Bronchial epithelial cell (primary cell): ENCODE measurements around the gene CACNB2. TPM values are rescaled to one million over a fixed set of nuclear protein-coding genes. Genes with fewer than 3 reads are reported as not detected.

Source experiments
- DNase-seq: peaks from one replicate; pipeline ENCODE4 v3.0.0-alpha.2; 2010; ENCODE audit warnings: low read depth
- FAIRE-seq: peaks from 2 replicates; lab custom pipeline; 2011; peaks lifted over from hg19 to GRCh38; lab: Jason Lieb, UNC
- H3K27me3 ChIP-seq: 2 replicates; pipeline ENCODE4 v1.5.1; 2011; ENCODE audit warnings: low read length; ENCODE audit not compliant: control insufficient read depth, insufficient read depth
- H3K36me3 ChIP-seq: 2 replicates; pipeline ENCODE4 v1.5.1; 2011; ENCODE audit warnings: low read length; ENCODE audit not compliant: control insufficient read depth, insufficient read depth
- H3K4me3 ChIP-seq: 2 replicates; pipeline ENCODE4 v1.5.1; 2011; ENCODE audit warnings: mild to moderate bottlenecking, low read depth, low read length, control low read depth
- total RNA-seq: library from RNA; depleted of rRNA; stranded (reverse); fragments of >200 nt; gene quantifications from 2 replicates; pipeline ENCODE4 v1.2.1, GENCODE V29; 2014
- TF ChIP-seq, protein P1 (sequence below): IDR thresholded peaks from 2 replicates; pipeline ENCODE4 v1.5.1; 2011; ENCODE audit warnings: mild to moderate bottlenecking, moderate library complexity, low read length, control low read depth, inconsistent platforms; ENCODE audit not compliant: insufficient read depth, severe bottlenecking

Gene CACNB2
- total RNA-seq, 1 donor from 2014 or later = not detected

DNA sequence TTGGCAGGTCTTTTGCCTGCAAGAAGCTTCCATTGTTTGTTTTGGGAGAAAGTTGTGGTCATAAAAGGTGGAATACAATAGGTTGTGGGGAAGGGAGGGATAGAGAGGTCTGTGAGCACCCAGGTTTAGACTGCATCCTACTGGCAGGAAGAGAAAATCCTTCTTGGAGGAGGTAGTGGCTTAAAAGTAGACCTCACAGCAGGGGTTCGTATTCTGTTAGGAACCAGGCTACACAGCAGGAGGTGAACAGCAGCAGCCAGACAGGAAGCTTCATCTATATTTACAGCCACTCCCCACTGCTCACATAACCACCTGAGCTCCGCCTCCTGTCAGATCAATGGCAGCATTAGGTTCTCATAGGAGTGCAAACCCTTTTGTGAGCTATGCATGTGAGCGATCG lies 265.9 kb downstream of the CACNB2 start:
- no peak for DNase-seq
- no peaks in the 10 kb centered on the region for H3K27me3 ChIP-seq
- TF ChIP-seq, protein P1, sequence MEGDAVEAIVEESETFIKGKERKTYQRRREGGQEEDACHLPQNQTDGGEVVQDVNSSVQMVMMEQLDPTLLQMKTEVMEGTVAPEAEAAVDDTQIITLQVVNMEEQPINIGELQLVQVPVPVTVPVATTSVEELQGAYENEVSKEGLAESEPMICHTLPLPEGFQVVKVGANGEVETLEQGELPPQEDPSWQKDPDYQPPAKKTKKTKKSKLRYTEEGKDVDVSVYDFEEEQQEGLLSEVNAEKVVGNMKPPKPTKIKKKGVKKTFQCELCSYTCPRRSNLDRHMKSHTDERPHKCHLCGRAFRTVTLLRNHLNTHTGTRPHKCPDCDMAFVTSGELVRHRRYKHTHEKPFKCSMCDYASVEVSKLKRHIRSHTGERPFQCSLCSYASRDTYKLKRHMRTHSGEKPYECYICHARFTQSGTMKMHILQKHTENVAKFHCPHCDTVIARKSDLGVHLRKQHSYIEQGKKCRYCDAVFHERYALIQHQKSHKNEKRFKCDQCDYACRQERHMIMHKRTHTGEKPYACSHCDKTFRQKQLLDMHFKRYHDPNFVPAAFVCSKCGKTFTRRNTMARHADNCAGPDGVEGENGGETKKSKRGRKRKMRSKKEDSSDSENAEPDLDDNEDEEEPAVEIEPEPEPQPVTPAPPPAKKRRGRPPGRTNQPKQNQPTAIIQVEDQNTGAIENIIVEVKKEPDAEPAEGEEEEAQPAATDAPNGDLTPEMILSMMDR = no peak
- H3K36me3 ChIP-seq = no peaks in the 10 kb centered on the region
- FAIRE-seq = no peak
- no peak overlapping the region for H3K4me3 ChIP-seq

DNA sequence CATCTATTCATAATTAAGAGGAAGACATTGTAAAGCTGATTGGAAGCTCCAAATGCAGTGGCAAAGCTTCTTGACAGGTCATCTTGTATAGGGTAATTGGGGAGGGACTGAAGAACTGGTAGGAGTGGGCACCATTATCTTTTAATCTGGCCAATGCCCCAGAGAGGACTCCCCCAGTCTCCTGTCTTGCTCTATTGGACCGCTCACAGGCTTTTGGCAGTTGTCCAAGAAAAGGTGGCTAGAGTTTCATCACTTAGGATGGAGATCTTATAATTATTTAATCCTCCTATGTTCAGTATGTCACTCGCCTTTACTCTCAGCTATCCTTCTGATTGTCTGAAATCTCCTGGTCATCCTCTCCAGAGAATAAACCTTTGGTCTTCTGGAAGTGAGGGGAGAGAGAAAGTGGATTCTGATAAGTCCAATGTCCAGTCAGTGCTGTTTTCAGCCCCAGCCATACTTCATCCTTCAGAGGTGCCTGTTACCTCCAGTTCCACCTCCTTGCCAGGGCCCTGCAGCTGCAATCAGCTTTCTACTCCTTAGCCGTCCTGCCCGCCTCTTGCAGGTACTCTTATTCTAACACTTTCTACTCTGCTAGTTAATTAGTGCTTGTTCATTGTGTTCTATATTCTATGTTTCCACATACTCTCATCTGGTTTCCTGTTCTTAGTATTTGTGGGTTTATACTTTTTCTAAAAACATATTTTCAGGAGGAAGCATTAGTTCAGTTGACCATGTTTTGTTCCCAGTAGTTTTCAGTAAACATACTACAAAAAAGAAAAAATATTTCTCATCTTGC lies 269.6 kb downstream of the CACNB2 start:
- TF ChIP-seq, protein P1 = no peak
- no peak overlapping the region for H3K4me3 ChIP-seq
- no peaks in the 10 kb centered on the region for H3K36me3 ChIP-seq
- no peak for DNase-seq
- no peaks in the 10 kb centered on the region for H3K27me3 ChIP-seq
- FAIRE-seq = no peak

DNA sequence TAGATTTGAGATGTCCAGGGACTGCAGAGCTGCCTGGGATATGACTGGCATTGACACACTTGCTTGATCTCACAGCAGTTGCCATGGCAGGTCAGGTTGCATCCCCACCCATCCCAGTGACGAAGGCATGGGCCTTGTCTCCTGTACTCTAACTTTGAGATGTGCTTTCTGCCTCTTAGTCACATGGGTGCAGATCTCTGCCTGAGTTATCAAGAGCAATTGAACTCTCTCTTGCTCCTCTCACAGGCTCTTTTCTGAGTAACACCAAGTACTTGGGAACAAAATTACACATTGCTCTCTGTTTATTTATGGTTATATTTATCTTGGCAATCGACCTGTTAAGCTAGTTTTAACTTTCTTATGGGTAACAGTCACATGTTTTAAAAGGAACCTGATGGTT lies 273.8 kb downstream of the CACNB2 start:
- FAIRE-seq (peak; percentile 18), DNase-seq (no peak)
- TF ChIP-seq, protein P1 = no peak
- H3K36me3 ChIP-seq = no peaks in the 10 kb centered on the region
- H3K27me3 ChIP-seq = no peaks in the 10 kb centered on the region
- no peak overlapping the region for H3K4me3 ChIP-seq

DNA sequence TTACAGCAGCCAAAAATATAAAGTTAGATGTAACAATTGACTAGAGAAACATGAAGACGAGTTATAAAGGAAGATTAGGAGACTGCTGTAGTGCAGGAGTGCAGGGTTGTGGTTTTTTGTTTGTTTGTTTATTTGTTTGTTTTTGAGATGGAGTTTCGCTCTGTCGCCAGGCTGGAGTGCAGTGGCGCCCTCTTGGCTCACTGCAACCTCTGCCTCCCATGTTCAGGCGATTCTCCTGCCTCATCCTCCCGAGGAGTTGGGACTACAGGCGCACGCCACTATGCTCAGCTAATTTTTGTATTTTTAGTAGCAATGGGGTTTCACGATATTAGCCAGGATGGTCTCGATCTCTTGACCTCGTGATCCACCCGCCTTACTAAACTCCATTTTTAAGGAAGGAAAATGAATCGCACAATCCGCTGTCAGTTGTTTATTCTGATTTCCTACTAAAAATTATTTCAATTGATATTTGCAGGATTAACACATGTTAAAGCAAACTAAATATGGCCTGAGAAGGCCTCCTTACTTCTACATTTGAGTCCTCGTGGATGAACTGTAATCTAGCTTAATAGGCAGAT lies 277.8 kb downstream of the CACNB2 start:
- TF ChIP-seq, protein P1 = no peak
- no peak for FAIRE-seq
- no peaks in the 10 kb centered on the region for H3K27me3 ChIP-seq
- H3K4me3 ChIP-seq = no peak overlapping the region
- DNase-seq = no peak
- no peaks in the 10 kb centered on the region for H3K36me3 ChIP-seq

DNA sequence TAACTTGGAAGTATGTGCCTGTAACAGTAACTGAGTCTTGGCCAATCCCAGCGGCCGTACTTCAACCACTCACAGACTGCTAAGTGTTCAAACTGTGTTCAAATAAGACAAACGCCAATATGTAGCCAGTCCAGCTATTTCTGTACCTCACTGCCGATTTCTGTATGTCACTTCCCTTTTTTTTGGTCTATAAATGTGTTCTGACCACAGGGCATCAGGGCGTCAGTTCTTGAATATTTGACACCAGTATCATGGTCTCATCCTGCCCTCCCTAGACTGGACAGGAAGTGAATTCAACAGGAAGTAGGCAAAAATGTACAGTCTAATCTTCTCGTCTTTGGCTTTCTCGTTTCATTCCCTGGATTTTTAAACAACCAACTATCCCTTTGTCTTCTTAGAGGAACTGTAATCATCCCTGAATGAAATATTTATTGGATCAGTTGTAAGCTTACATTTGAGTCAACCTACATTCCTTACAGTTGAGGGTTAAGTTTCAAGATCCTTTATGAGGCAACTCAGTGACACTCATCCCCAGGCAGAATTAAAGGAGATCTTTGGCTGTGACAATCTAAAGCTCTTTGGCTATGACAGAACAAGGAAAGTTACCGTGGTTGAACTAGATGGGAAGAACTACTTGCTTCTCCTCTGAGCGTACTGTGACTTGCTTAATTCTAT lies 278.5 kb downstream of the CACNB2 start:
- no peaks in the 10 kb centered on the region for H3K36me3 ChIP-seq
- no peaks in the 10 kb centered on the region for H3K27me3 ChIP-seq
- TF ChIP-seq, protein P1 = no peak
- FAIRE-seq (no peak), DNase-seq (no peak)
- no peak overlapping the region for H3K4me3 ChIP-seq
